CD14-positive monocyte (primary cell): Measurements from ENCODE around the gene SMG6. TPM values are rescaled to one million over a fixed set of nuclear protein-coding genes. Genes with fewer than 3 reads are reported as not detected.
A peak's percentile ranks its signal among the peaks of the same experiment; 100 is the strongest.

ENCODE experiments used
- DNase-seq, 3 donors: peaks; one replicate each; pipeline ENCODE4 v3.0.0-alpha.2; 2011 to 2022
- H2AFZ ChIP-seq: 2 replicates; pipeline ENCODE4 v1.6.0; 2012; ENCODE audit warnings: mild to moderate bottlenecking, low read depth, low read length, inconsistent platforms; ENCODE audit not compliant: insufficient read depth, poor library complexity, severe bottlenecking
- H3K27ac ChIP-seq, 2 donors: 1 replicate in 1 of 2; 2 replicates in 1 of 2; pipeline ENCODE4 v1.5.1; 2012 to 2013; ENCODE audit warnings: low read length in 2 of 2, control low read depth in 1 of 2, inconsistent platforms in 1 of 2, low read depth in 1 of 2, mild to moderate bottlenecking in 1 of 2
- H3K27me3 ChIP-seq, 2 donors: one replicate each; pipeline versions ENCODE4 v1.6.0 to v1.6.1; 2011 to 2013; ENCODE audit warnings: low read length in 2 of 2; ENCODE audit not compliant: control insufficient read depth in 2 of 2, insufficient read depth in 2 of 2
- H3K36me3 ChIP-seq, 2 donors: replicated peaks in 1 of 2; 1 replicate in 1 of 2; 2 replicates in 1 of 2; pipeline versions ENCODE4 v1.5.1 to v1.6.1; 2012 to 2013; ENCODE audit warnings: low read length in 2 of 2, control low read depth in 1 of 2, inconsistent platforms in 1 of 2, mild to moderate bottlenecking in 1 of 2; ENCODE audit not compliant: insufficient read depth in 2 of 2, control insufficient read depth in 1 of 2
- H3K4me1 ChIP-seq, 2 donors: 1 replicate in 1 of 2; 2 replicates in 1 of 2; pipeline versions ENCODE4 v1.5.1 to v1.6.1; 2012 to 2013; ENCODE audit warnings: low read length in 2 of 2, control low read depth in 1 of 2, inconsistent platforms in 1 of 2, mild to moderate bottlenecking in 1 of 2, moderate library complexity in 1 of 2; ENCODE audit not compliant: insufficient read depth in 2 of 2, control insufficient read depth in 1 of 2
- H3K4me2 ChIP-seq: replicated peaks from 2 replicates; pipeline ENCODE3; 2012; ENCODE audit warnings: low read length, moderate library complexity, mild to moderate bottlenecking; ENCODE audit not compliant: poor library complexity, severe bottlenecking; ENCODE audit errors: extremely low read depth
- H3K4me3 ChIP-seq, 3 experiments: fragments of 200-600 bp in 1 of 3; sonication (generic) in 1 of 3; replicated peaks in 1 of 3; 1 replicate in 2 of 3; 2 replicates in 1 of 3; pipeline ENCODE4 v1.5.1; 2011 to 2013; ENCODE audit warnings: low read length in 3 of 3, mild to moderate bottlenecking in 3 of 3, control low read depth in 2 of 3, low read depth in 2 of 3, inconsistent platforms in 1 of 3, moderate library complexity in 1 of 3
- H3K79me2 ChIP-seq: 2 replicates; pipeline ENCODE4 v1.6.0; 2012; ENCODE audit warnings: mild to moderate bottlenecking, control low read depth, inconsistent platforms, low read length, moderate library complexity; ENCODE audit not compliant: insufficient read depth
- H3K9ac ChIP-seq: 2 replicates; pipeline ENCODE4 v1.6.0; 2017; ENCODE audit warnings: low read length, mild to moderate bottlenecking; ENCODE audit not compliant: insufficient read depth, poor library complexity, severe bottlenecking
- H3K9me3 ChIP-seq, 2 donors: replicated peaks in 1 of 2; 1 replicate in 1 of 2; 2 replicates in 1 of 2; pipeline versions ENCODE4 v1.5.1 to v1.6.1; 2012 to 2013; ENCODE audit warnings: low read length in 2 of 2, control low read depth in 1 of 2; ENCODE audit not compliant: control insufficient read depth in 1 of 2, insufficient read depth in 1 of 2
- H4K20me1 ChIP-seq: 2 replicates; pipeline ENCODE4 v1.6.0; 2012; ENCODE audit warnings: mild to moderate bottlenecking, low read length, control low read depth, moderate library complexity; ENCODE audit not compliant: insufficient read depth
- H3K27ac Mint-ChIP-seq, 7 donors: one replicate each; pipeline ENCODE4 v1.8.0; 2020; ENCODE audit warnings: mild to moderate bottlenecking in 7 of 7, mixed read lengths in 7 of 7, moderate library complexity in 6 of 7, inconsistent platforms in 2 of 7
- H3K27me3 Mint-ChIP-seq, 3 donors: one replicate each; pipeline ENCODE4 v1.8.0; 2021 to 2022; ENCODE audit warnings: low read depth in 3 of 3, mild to moderate bottlenecking in 3 of 3, mixed read lengths in 3 of 3, moderate library complexity in 3 of 3, inconsistent platforms in 1 of 3
- H3K36me3 Mint-ChIP-seq, 2 donors: one replicate each; pipeline ENCODE4 v1.8.0; 2020; ENCODE audit warnings: mixed read lengths in 2 of 2, inconsistent platforms in 1 of 2, mild to moderate bottlenecking in 1 of 2
- H3K4me1 Mint-ChIP-seq: one replicate; pipeline ENCODE4 v1.8.0; 2020; ENCODE audit warnings: mild to moderate bottlenecking, mixed read lengths
- H3K4me3 Mint-ChIP-seq, 2 donors: one replicate each; pipeline ENCODE4 v1.8.0; 2020; ENCODE audit warnings: mild to moderate bottlenecking in 2 of 2, mixed read lengths in 2 of 2, moderate library complexity in 1 of 2
- H3K9me3 Mint-ChIP-seq, 7 donors: one replicate each; pipeline ENCODE4 v1.8.0; 2020 to 2022; ENCODE audit warnings: mixed read lengths in 7 of 7, mild to moderate bottlenecking in 6 of 7, moderate library complexity in 6 of 7, inconsistent platforms in 2 of 7
- WGBS: methylation state at CpG from one replicate; pipeline ENCODE4 v1.1.5; 2013; ENCODE audit warnings: missing lambda C conversion rate; ENCODE audit not compliant: insufficient coverage; 5-methylcytosine and 5-hydroxymethylcytosine counted together
- intact Hi-C, 2 donors: fragments of 100-400 bp; cut with micrococcal nuclease; formaldehyde crosslinking; loops; one replicate each; pipeline versions ENCODE4 v1.15.0 to v1.15.1; 2023
- polyA plus RNA-seq, 3 donors: library from polyadenylated mRNA; depleted of rRNA in 1 of 3; unstranded in 2 of 3; stranded (reverse) in 1 of 3; fragments of 300-500 nt in 2 of 3; fragments of >200 nt in 1 of 3; fragmentation: Illumina TruSeq in 2 of 3; gene quantifications; 1 replicate in 2 of 3; 2 replicates in 1 of 3; pipeline ENCODE4 v1.2.3, GENCODE V29; 2012 to 2021
- TF ChIP-seq, protein P1 (sequence below): fragments of 200-600 bp; IDR thresholded peaks from one replicate; pipeline ENCODE4 v1.8.0; 2022; ENCODE audit warnings: antibody characterized with exemption, mild to moderate bottlenecking

The SMG6 gene
- polyA plus RNA-seq, 3 donors: 0.67 to 7.1 (median 1.1) TPM

DNA sequence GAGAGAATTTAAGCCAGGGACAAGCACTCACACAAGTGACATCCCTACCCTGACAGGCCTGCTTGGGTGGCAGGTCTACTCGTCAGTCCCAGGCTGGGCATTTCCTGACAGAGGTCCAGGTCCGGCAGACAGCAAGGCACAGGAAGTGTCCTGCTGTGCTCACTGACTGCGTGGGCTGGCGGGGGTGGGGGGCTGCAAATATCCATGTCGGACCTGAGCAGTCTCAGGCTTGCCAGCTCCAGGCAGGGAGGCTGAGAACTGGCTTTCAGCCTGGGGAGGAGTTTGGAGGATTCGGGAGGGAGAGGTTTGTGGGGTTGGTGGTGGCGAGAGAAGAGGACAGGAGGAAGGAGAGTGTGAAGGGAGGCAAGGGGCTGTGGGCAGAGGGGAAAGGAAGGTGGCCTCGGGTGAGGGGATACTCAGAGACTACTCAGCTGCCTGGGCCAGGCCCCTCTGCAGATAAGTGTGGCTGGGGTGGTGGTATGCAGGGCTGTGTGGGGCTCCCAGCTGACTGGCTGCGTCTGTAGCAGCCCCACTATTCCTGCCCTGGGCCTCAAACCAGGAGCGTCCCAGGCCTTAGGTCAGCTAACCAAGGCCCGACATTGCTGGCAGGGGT, 240.9 kb downstream of the SMG6 start:
- H3K27ac Mint-ChIP-seq: peak overlapping the region in 1 of 7 donors; percentile 68
- H3K4me1 ChIP-seq: peaks cover 22 to 31% of the 10 kb centered on the region in 2 donors
- H3K27ac ChIP-seq: no peak overlapping the region
- H3K9me3 ChIP-seq: peaks cover 0 to 3% of the 10 kb centered on the region in 2 donors
- H3K36me3 Mint-ChIP-seq: peaks cover 61 to 71% of the 10 kb centered on the region in 2 donors
- intact Hi-C loops: no loop called here
- H3K4me3 ChIP-seq: no peak overlapping the region
- no peaks in the 10 kb centered on the region for H3K79me2 ChIP-seq
- 66% methylated on average over 9 of the region's 11 CpGs for WGBS
- H2AFZ ChIP-seq: no peak overlapping the region
- no peak overlapping the region for H3K9ac ChIP-seq
- no peak overlapping the region for H3K4me2 ChIP-seq
- peaks cover 27% of the 10 kb centered on the region for H3K4me1 Mint-ChIP-seq
- peaks cover 0 to 2% (median 0%) of the 10 kb centered on the region in 7 donors for H3K9me3 Mint-ChIP-seq
- peaks cover 21 to 59% of the 10 kb centered on the region in 2 donors for H3K36me3 ChIP-seq
- peaks cover 3% of the 10 kb centered on the region for H4K20me1 ChIP-seq
- H3K27me3 Mint-ChIP-seq: peaks cover 10 to 33% (median 15%) of the 10 kb centered on the region in 3 donors
- DNase-seq: no peak
- H3K27me3 ChIP-seq: peaks cover 6 to 11% of the 10 kb centered on the region in 2 donors
- TF ChIP-seq, protein P1, sequence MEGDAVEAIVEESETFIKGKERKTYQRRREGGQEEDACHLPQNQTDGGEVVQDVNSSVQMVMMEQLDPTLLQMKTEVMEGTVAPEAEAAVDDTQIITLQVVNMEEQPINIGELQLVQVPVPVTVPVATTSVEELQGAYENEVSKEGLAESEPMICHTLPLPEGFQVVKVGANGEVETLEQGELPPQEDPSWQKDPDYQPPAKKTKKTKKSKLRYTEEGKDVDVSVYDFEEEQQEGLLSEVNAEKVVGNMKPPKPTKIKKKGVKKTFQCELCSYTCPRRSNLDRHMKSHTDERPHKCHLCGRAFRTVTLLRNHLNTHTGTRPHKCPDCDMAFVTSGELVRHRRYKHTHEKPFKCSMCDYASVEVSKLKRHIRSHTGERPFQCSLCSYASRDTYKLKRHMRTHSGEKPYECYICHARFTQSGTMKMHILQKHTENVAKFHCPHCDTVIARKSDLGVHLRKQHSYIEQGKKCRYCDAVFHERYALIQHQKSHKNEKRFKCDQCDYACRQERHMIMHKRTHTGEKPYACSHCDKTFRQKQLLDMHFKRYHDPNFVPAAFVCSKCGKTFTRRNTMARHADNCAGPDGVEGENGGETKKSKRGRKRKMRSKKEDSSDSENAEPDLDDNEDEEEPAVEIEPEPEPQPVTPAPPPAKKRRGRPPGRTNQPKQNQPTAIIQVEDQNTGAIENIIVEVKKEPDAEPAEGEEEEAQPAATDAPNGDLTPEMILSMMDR: no peak
- H3K4me3 Mint-ChIP-seq: no peak overlapping the region

DNA sequence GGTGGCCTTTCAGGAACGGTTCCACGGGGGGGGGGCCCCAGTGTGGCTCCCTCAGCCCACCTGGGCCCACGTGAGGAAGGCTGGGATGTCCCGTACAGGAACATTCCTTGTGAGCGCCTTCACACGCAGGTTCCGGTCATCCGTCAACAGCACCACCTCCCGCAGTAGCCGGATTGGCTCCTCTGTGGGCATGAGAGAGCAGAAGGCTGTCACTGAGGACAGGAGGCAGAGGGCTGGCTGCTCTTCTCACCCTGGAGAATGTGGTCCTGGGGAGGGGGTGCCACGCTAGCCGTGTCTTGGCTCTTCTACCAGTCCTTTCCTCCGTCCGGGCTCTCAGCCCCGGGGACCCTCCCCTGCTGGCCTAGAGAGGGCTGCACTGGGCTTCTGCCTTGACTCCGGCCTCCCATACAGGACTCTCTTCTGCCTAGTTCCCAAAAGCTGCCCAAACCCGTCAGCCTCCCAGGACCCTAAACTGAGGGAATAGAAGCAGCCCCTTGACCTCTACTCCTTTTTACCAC, 242.1 kb downstream of the SMG6 start:
- H3K4me1 Mint-ChIP-seq: peaks cover 30% of the 10 kb centered on the region
- peaks cover 0 to 2% (median 0%) of the 10 kb centered on the region in 7 donors for H3K9me3 Mint-ChIP-seq
- Histone ChIP-seq H3K4me2 (no peak overlapping the region), H3K4me3 (no peak overlapping the region), H3K79me2 (no peaks in the 10 kb centered on the region), H3K9ac (no peak overlapping the region), H3K9me3 (peaks cover 0 to 3% of the 10 kb centered on the region in 2 donors), H4K20me1 (peaks cover 7% of the 10 kb centered on the region), H2AFZ (no peak overlapping the region), H3K27me3 (peaks cover 8 to 15% of the 10 kb centered on the region in 2 donors), H3K4me1 (peaks cover 26 to 42% of the 10 kb centered on the region in 2 donors), H3K27ac (no peak overlapping the region), H3K36me3 (peaks cover 18 to 48% of the 10 kb centered on the region in 2 donors)
- no peak for DNase-seq
- TF ChIP-seq, protein P1: no peak
- 94% methylated on average over 16 of the region's 17 CpGs for WGBS
- H3K36me3 Mint-ChIP-seq: peaks cover 51 to 61% of the 10 kb centered on the region in 2 donors
- peaks cover 12 to 43% (median 17%) of the 10 kb centered on the region in 3 donors for H3K27me3 Mint-ChIP-seq
- no peak overlapping the region for H3K4me3 Mint-ChIP-seq
- intact Hi-C loops: no loop called here
- H3K27ac Mint-ChIP-seq: peak overlapping the region in 1 of 7 donors; percentile 61
